MG63 (cell line): ENCODE data around the gene MSANTD4. TPM values are rescaled to one million over a fixed set of nuclear protein-coding genes. Genes with fewer than 3 reads are reported as not detected.

Experiments
- DNase-seq: peaks from one replicate; pipeline ENCODE4 v3.0.0-alpha.2; 2020
- H3K27me3 ChIP-seq: fragments of 250-450 bp; sonication (Bioruptor Pico); 2 replicates; pipeline ENCODE4 v1.5.1; 2020; ENCODE audit warnings: mild to moderate bottlenecking, moderate library complexity
- H3K36me3 ChIP-seq: fragments of 250-450 bp; sonication (Bioruptor Pico); 2 replicates; pipeline ENCODE4 v1.5.1; 2020; ENCODE audit warnings: mild to moderate bottlenecking, moderate library complexity
- H3K4me3 ChIP-seq: fragments of 250-450 bp; sonication (Bioruptor Pico); 2 replicates; pipeline ENCODE4 v1.5.1; 2020; ENCODE audit warnings: mild to moderate bottlenecking, moderate library complexity
- H3K9me3 ChIP-seq: fragments of 250-450 bp; sonication (Bioruptor Pico); 2 replicates; pipeline ENCODE4 v1.5.1; 2020; ENCODE audit warnings: mild to moderate bottlenecking, moderate library complexity
- total RNA-seq: library from RNA; depleted of rRNA; stranded (reverse); fragments of >200 nt; shearing (Covaris generic); gene quantifications from 2 replicates; pipeline ENCODE4 v1.2.3, GENCODE V29; 2014; ENCODE audit warnings: low replicate concordance; rRNA removed

Gene MSANTD4
- total RNA-seq, 1 experiment from 2014 or later = 14.9 TPM

DNA sequence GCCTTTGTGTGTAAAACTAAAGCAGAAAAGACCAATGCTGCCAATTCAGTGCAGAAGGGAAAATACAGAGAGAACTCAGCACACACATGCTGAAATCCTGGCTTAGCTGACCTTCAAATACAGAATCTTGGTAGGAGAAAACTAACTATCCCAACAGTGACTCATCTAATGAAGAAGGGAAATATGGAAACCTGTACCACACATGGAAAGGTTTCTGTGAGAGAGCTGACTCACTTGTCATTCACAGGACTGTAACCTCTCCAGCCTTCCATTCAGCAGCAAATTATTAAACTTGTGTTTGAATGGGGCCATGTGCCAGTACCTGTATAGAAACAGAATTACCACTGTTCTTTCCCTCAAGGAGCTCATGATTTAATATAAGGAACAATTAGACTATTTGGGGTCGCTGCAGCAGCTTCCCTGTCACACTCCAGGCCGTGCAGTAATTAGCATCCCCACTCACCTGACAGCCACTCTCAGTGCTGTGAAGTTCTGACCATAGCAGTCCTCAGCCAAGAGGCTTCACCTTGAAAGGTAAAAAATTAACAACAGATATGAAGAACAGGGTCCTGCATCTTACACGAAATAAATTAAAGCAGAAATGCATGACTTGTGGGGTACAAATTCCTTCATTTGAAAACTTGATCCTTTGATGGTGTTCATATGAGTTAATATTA, 53.9 kb downstream of the MSANTD4 start:
- no peaks in the 10 kb centered on the region for H3K36me3 ChIP-seq
- no peak for DNase-seq
- no peaks in the 10 kb centered on the region for H3K27me3 ChIP-seq
- no peak overlapping the region for H3K4me3 ChIP-seq
- no peaks in the 10 kb centered on the region for H3K9me3 ChIP-seq

- Histone ChIP-seq H3K4me3 (no peak overlapping the region), H3K36me3 (no peaks in the 10 kb centered on the region), H3K9me3 (no peaks in the 10 kb centered on the region), H3K27me3 (no peaks in the 10 kb centered on the region)
- no peak for DNase-seq
Observed at GRCh38 chr11:105960252-105961245, 61.5 kb downstream of the MSANTD4 start.

Other genes starting within 250 kb of the MSANTD4 start
- 0.63 and 1.4 TPM in 2 replicates for gene KBTBD3, start 55.1 kb upstream of the MSANTD4 start, total RNA-seq
- 44.5 and 62.1 TPM in 2 replicates for gene AASDHPPT, start 55.4 kb upstream of the MSANTD4 start, total RNA-seq